Transverse colon (tissue), 4 donors: ENCODE data around the gene NPC1L1. TPM values are rescaled to one million over a fixed set of nuclear protein-coding genes. Genes with fewer than 3 reads are reported as not detected.

Experiments used
- DNase-seq: peaks from one replicate; pipeline ENCODE4 v3.0.0-alpha.2; 2019
- H3K27ac ChIP-seq, 4 donors: fragments of 200-600 bp; sonication (generic); 2 replicates each; pipeline ENCODE4 v1.5.1; 2016 to 2018; ENCODE audit warnings: inconsistent platforms in 4 of 4
- H3K27me3 ChIP-seq: fragments of 200-600 bp; sonication (generic); 2 replicates; pipeline ENCODE4 v1.5.1; 2017; ENCODE audit warnings: inconsistent platforms
- H3K36me3 ChIP-seq, 4 donors: fragments of 200-600 bp; sonication (generic); 2 replicates each; pipeline ENCODE4 v1.5.1; 2017 to 2019; ENCODE audit warnings: inconsistent platforms in 4 of 4
- H3K4me1 ChIP-seq, 4 donors: fragments of 200-600 bp; sonication (generic); 2 replicates each; pipeline ENCODE4 v1.5.1; 2017 to 2020; ENCODE audit warnings: inconsistent platforms in 4 of 4
- H3K4me3 ChIP-seq, 4 donors: fragments of 200-600 bp; sonication (generic); 1 replicate in 1 of 4; 2 replicates in 3 of 4; pipeline versions ENCODE4 v1.5.1 to v1.6.1; 2017 to 2019; ENCODE audit warnings: inconsistent platforms in 4 of 4
- H3K9me3 ChIP-seq, 2 donors: fragments of 200-600 bp; sonication (generic); 2 replicates each; pipeline ENCODE4 v1.5.1; 2017 to 2019; ENCODE audit warnings: inconsistent platforms in 2 of 2
- EP300 ChIP-seq: sonication (generic); formaldehyde crosslinking; IDR thresholded peaks from one replicate; pipeline ENCODE4 v1.6.1; 2017; ENCODE audit warnings: antibody characterized with exemption, low read depth
- POLR2A ChIP-seq: fragments of 450-650 bp; IDR thresholded peaks from one replicate; pipeline ENCODE4 v1.6.1; 2016; ENCODE audit warnings: antibody characterized with exemption, mild to moderate bottlenecking, moderate library complexity
- POLR2AphosphoS5 ChIP-seq, 3 donors: sonication (generic); formaldehyde crosslinking; IDR thresholded peaks; one replicate each; pipeline ENCODE4 v1.6.1; 2016; ENCODE audit warnings: antibody characterized with exemption in 3 of 3
- WGBS, 2 donors: methylation state at CpG; one replicate each; pipeline ENCODE4 v1.1.5; 2018; ENCODE audit warnings: low coverage in 1 of 2; 5-methylcytosine and 5-hydroxymethylcytosine counted together
- in situ Hi-C, 4 donors: fragments of 200-750 bp; cut with MboI; loops; one replicate each; pipeline versions ENCODE4 v1.15.0 to v1.15.1; 2017; ENCODE audit warnings: low sequenced_read_pairs in 3 of 4, low pct_ligation_motif_present in 1 of 4, low pct_unique_long_range_greater_than_20kb in 1 of 4
- intact Hi-C: fragments of 100-400 bp; cut with DNase I; formaldehyde crosslinking; loops from one replicate; pipeline ENCODE4 v1.15.1; 2023; ENCODE audit warnings: low total_unique reads
- total RNA-seq, 4 donors: library from RNA; depleted of rRNA; stranded (reverse); fragments of >200 nt; gene quantifications; one replicate each; pipeline ENCODE4 v1.1.0, GENCODE V29; 2016
- TF ChIP-seq, protein P1 (sequence below), 5 experiments: fragments of 200-600 bp in 3 of 5; fragments of 450-650 bp in 2 of 5; sonication (generic) in 3 of 5; IDR thresholded peaks; 1 replicate in 2 of 5; 2 replicates in 3 of 5; pipeline ENCODE4 v1.5.1; 2016 to 2017; ENCODE audit warnings: antibody characterized with exemption in 5 of 5, inconsistent platforms in 3 of 5, mild to moderate bottlenecking in 2 of 5, moderate library complexity in 1 of 5

Gene NPC1L1
- total RNA-seq, 4 donors from 2014 or later, result 0.48 TPM; not detected in 3

DNA sequence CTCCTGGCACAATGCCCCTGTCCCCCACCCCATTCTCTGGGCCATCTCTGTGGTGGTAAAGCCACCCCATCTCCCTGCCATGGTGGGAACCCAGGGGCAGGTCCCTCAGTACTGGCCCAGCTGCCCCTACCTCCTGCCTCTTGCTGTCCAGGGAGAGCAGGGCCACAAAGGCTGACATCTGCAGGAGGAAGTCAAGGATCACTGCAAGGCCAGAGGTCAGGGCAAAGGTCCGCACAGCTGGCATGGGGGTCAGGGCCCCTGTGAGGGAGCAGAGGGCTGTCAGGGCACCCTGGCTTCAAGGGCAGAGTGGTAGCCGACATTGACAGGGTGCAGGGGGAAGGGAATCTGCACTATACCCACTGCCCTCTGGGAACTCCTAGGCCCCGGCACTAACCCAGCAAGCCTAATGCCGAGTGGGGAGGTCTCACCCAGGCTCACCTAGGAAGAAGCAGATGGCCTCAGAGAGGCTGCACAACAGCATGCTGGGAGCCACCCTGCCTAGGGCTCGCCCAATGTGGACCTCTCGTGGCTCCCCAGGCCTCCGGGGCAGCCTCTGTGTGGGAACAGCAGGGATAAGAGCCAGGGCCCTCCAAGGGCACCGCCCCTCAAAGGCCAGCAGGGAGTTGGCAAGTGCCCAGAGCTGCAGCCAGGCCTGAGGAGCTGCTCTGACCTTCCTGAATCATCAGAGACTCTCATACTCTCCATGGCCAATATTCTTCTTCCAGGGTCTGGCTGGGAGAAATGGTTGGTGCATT is 7.7 kb downstream of the NPC1L1 start:
- in situ Hi-C loops (no loop called here), intact Hi-C loops (no loop called here)
- H3K27ac ChIP-seq, result no peak overlapping the region
- no peaks in the 10 kb centered on the region for H3K27me3 ChIP-seq
- no peaks in the 10 kb centered on the region for H3K36me3 ChIP-seq
- TF ChIP-seq EP300 (no peak), POLR2A (no peak), POLR2AphosphoS5 (IDR thresholded peaks at IDR 0.05) (no peak)
- TF ChIP-seq, protein P1, sequence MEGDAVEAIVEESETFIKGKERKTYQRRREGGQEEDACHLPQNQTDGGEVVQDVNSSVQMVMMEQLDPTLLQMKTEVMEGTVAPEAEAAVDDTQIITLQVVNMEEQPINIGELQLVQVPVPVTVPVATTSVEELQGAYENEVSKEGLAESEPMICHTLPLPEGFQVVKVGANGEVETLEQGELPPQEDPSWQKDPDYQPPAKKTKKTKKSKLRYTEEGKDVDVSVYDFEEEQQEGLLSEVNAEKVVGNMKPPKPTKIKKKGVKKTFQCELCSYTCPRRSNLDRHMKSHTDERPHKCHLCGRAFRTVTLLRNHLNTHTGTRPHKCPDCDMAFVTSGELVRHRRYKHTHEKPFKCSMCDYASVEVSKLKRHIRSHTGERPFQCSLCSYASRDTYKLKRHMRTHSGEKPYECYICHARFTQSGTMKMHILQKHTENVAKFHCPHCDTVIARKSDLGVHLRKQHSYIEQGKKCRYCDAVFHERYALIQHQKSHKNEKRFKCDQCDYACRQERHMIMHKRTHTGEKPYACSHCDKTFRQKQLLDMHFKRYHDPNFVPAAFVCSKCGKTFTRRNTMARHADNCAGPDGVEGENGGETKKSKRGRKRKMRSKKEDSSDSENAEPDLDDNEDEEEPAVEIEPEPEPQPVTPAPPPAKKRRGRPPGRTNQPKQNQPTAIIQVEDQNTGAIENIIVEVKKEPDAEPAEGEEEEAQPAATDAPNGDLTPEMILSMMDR (IDR thresholded peaks at IDR 0.05), result no peak
- no peak for DNase-seq
- no peaks in the 10 kb centered on the region for H3K4me1 ChIP-seq
- 72% methylated on average over 6 of the region's 8 CpGs; no CpG with 5 or more reads in 1 of the 2 donors for WGBS, 2 donors
- no peak overlapping the region for H3K4me3 ChIP-seq
- no peaks in the 10 kb centered on the region for H3K9me3 ChIP-seq

- no peak overlapping the region for H3K27ac ChIP-seq
- no peak overlapping the region for H3K4me3 ChIP-seq
- TF ChIP-seq POLR2A (no peak), EP300 (no peak), POLR2AphosphoS5 (IDR thresholded peaks at IDR 0.05) (no peak)
- TF ChIP-seq, protein P1 (IDR thresholded peaks at IDR 0.05), result no peak
- no peak for DNase-seq
- no peaks in the 10 kb centered on the region for H3K9me3 ChIP-seq
- no peaks in the 10 kb centered on the region for H3K4me1 ChIP-seq
- no peaks in the 10 kb centered on the region for H3K36me3 ChIP-seq
- intact Hi-C loops (no loop called here), in situ Hi-C loops (no loop called here)
- WGBS, 2 donors, result 81% methylated on average over 17 of the region's 17 CpGs; no CpG with 5 or more reads in 1 of the 2 donors
- no peaks in the 10 kb centered on the region for H3K27me3 ChIP-seq
Measured at GRCh38 chr7:44531421-44532380, 9.4 kb downstream of the NPC1L1 start.

GRCh38 chr7:44530990-44531389 is 10.1 kb downstream of the NPC1L1 start:
- DNase-seq, result no peak
- Histone ChIP-seq H3K27ac (no peak overlapping the region), H3K9me3 (no peaks in the 10 kb centered on the region), H3K4me1 (no peaks in the 10 kb centered on the region), H3K36me3 (no peaks in the 10 kb centered on the region), H3K27me3 (no peaks in the 10 kb centered on the region), H3K4me3 (no peak overlapping the region)
- TF ChIP-seq, protein P1 (IDR thresholded peaks at IDR 0.05), result no peak
- no peak for TF ChIP-seq POLR2AphosphoS5 (IDR thresholded peaks at IDR 0.05)
- no peak for TF ChIP-seq EP300
- no peak for TF ChIP-seq POLR2A
- intact Hi-C loops (no loop called here), in situ Hi-C loops (no loop called here)
- 62% methylated on average over 8 of the region's 10 CpGs; no CpG with 5 or more reads in 1 of the 2 donors for WGBS, 2 donors

DNA sequence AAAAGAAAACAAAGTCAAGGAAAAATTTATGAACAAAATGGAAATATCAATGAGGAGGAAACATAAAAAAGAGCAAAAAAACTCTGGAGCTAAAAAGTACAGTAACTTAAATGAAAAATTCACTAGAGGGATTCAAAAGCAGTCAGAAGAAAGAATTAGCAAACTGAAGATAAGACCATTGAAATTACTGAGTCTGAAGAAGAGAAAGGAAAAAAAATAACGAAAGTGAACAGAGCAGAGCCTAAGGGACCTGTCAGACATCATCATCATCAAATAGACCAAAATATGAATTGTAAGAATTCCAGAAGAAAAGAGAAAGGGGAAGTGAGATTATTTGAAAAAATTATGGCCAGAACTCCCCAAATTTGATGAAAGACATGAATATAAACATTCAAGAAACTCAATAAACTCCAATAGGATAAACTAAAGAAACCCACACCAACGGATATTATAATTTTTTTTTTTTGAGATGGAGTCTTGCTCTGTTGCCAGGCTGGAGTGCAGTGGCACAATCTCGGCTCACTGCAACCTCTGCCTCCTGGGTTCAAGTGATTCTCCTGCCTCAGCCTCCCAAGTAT is 16.2 kb downstream of the NPC1L1 start:
- WGBS, 2 donors, result 74 to 76% methylated on average over 3 of the region's 3 CpGs
- intact Hi-C loops, result no loop called here
- H3K36me3 ChIP-seq, result no peaks in the 10 kb centered on the region

More for the DNA sequence above, 16.2 kb downstream of the NPC1L1 start:
- Histone ChIP-seq H3K4me3 (no peak overlapping the region), H3K27me3 (no peaks in the 10 kb centered on the region), H3K27ac (no peak overlapping the region), H3K4me1 (no peaks in the 10 kb centered on the region), H3K9me3 (peaks cover 7 to 11% of the 10 kb centered on the region in 2 donors)
- no peak for TF ChIP-seq POLR2AphosphoS5 (IDR thresholded peaks at IDR 0.05)
- no peak for TF ChIP-seq EP300
- no peak for TF ChIP-seq POLR2A
- TF ChIP-seq, protein P1 (IDR thresholded peaks at IDR 0.05), result no peak
- no peak for DNase-seq
- in situ Hi-C loops, result no loop called here
